ENCODE measurements around the gene PGM1. TPM values are rescaled to one million over a fixed set of nuclear protein-coding genes. Genes with fewer than 3 reads are reported as not detected.

Gene PGM1
- total RNA-seq: 30.7 TPM

GRCh38 chr1:63593303-63593885, at the start of gene PGM1:
Gene PGM1, plus strand, starts transcription at chr1:63593411. Its CDS starts 78 bp downstream, at chr1:63593489.

Small RNA genes within 50 kb of the gene (small RNA-seq; reads per million reads assigned to genes)
- gene RF02105 (not detected), gene RF02106 (not detected), gene RF02107 (not detected), gene RF02108 (not detected), gene RF02109 (not detected), gene RF02110 (not detected)

Other genes with a start within 250 kb of the PGM1 start
- gene ALG6, start 225.8 kb upstream of the PGM1 start, total RNA-seq: 44.3 TPM
- gene ITGB3BP, start 70.2 kb upstream of the PGM1 start, total RNA-seq: 18.0 TPM
- 38.3 TPM for gene EFCAB7, start 69.9 kb upstream of the PGM1 start, total RNA-seq
- gene ROR1, start 180.6 kb downstream of the PGM1 start, total RNA-seq: 2.3 TPM

Data from diencephalon (tissue), 1 donor.